Osteoblast (primary cell): ENCODE results near the gene INPP4A. TPM values are rescaled to one million over a fixed set of nuclear protein-coding genes. Genes with fewer than 3 reads are reported as not detected.

Experiments used
- DNase-seq: peaks from one replicate; pipeline ENCODE4 v3.0.0; 2011; ENCODE audit warnings: low spot score, mixed read lengths; ENCODE audit not compliant: insufficient read length; ENCODE audit errors: missing footprints
- H2AFZ ChIP-seq: 2 replicates; pipeline ENCODE4 v1.6.0; 2011; ENCODE audit warnings: mild to moderate bottlenecking, low read length
- H3K27ac ChIP-seq: 2 replicates; pipeline ENCODE4 v1.5.1; 2011; ENCODE audit warnings: mild to moderate bottlenecking, low read depth, low read length, moderate library complexity
- H3K27me3 ChIP-seq: 2 replicates; pipeline ENCODE4 v1.6.0; 2012; ENCODE audit warnings: mild to moderate bottlenecking, control low read depth, inconsistent platforms, low read length, moderate library complexity; ENCODE audit not compliant: insufficient read depth
- H3K36me3 ChIP-seq: 2 replicates; pipeline ENCODE4 v1.5.1; 2011; ENCODE audit warnings: mild to moderate bottlenecking, low read length, control low read depth, moderate library complexity; ENCODE audit not compliant: insufficient read depth
- H3K4me1 ChIP-seq: 2 replicates; pipeline ENCODE4 v1.5.1; 2011; ENCODE audit warnings: mild to moderate bottlenecking, low read length, control low read depth, moderate library complexity; ENCODE audit not compliant: insufficient read depth
- H3K4me2 ChIP-seq: 2 replicates; pipeline ENCODE4 v1.6.0; 2011; ENCODE audit warnings: mild to moderate bottlenecking, low read length; ENCODE audit not compliant: insufficient read depth
- H3K4me3 ChIP-seq: fragments of 200-600 bp; sonication (generic); 3 replicates; pipeline ENCODE4 v1.5.1; 2012; ENCODE audit warnings: mild to moderate bottlenecking, low read length, inconsistent platforms; ENCODE audit not compliant: insufficient read depth
- H3K79me2 ChIP-seq: 2 replicates; pipeline ENCODE4 v1.6.0; 2012; ENCODE audit warnings: mild to moderate bottlenecking, low read length, control low read depth, inconsistent platforms; ENCODE audit not compliant: insufficient read depth
- H3K9me3 ChIP-seq: 2 replicates; pipeline ENCODE4 v1.5.1; 2011; ENCODE audit warnings: low read depth, low read length, control low read depth
- H4K20me1 ChIP-seq: 2 replicates; pipeline ENCODE4 v1.6.0; 2012; ENCODE audit warnings: mild to moderate bottlenecking, low read length, control low read depth; ENCODE audit not compliant: insufficient read depth
- CTCF ChIP-seq: IDR thresholded peaks from 2 replicates; pipeline ENCODE4 v1.5.1; 2011; ENCODE audit warnings: mild to moderate bottlenecking, low read depth, low read length, moderate library complexity; ENCODE audit errors: extremely low read depth
- total RNA-seq: library from RNA; depleted of rRNA; stranded (reverse); fragments of >200 nt; gene quantifications from 2 replicates; pipeline ENCODE4 v1.2.3, GENCODE V29; 2012

Gene INPP4A
- total RNA-seq, 1 donor: 25.7 TPM

GRCh38 chr2:98403878-98404277 lies 40.8 kb upstream of the INPP4A start:
- H4K20me1 ChIP-seq: no peaks in the 10 kb centered on the region
- no peak overlapping the region for H3K4me3 ChIP-seq
- no peak overlapping the region for H2AFZ ChIP-seq
- H3K27ac ChIP-seq: no peak overlapping the region
- no peaks in the 10 kb centered on the region for H3K36me3 ChIP-seq
- H3K79me2 ChIP-seq: no peaks in the 10 kb centered on the region
- peaks cover 24% of the 10 kb centered on the region for H3K27me3 ChIP-seq
- no peaks in the 10 kb centered on the region for H3K9me3 ChIP-seq
- DNase-seq: no peak
- no peak overlapping the region for H3K4me2 ChIP-seq
- no peaks in the 10 kb centered on the region for H3K4me1 ChIP-seq
- TF ChIP-seq CTCF: no peak

GRCh38 chr2:98404556-98405250 lies 40.0 kb upstream of the INPP4A start:
- no peaks in the 10 kb centered on the region for H4K20me1 ChIP-seq
- H3K27ac ChIP-seq: no peak overlapping the region
- H2AFZ ChIP-seq: no peak overlapping the region
- no peaks in the 10 kb centered on the region for H3K9me3 ChIP-seq
- no peaks in the 10 kb centered on the region for H3K4me1 ChIP-seq
- no peak for TF ChIP-seq CTCF
- peaks cover 17% of the 10 kb centered on the region for H3K27me3 ChIP-seq
- no peak overlapping the region for H3K4me2 ChIP-seq
- H3K36me3 ChIP-seq: no peaks in the 10 kb centered on the region
- H3K79me2 ChIP-seq: no peaks in the 10 kb centered on the region
- no peak overlapping the region for H3K4me3 ChIP-seq
- DNase-seq: no peak

- H3K36me3 ChIP-seq: no peaks in the 10 kb centered on the region
- no peak for DNase-seq
- no peak overlapping the region for H2AFZ ChIP-seq
- no peak for TF ChIP-seq CTCF
- H4K20me1 ChIP-seq: no peaks in the 10 kb centered on the region
- no peaks in the 10 kb centered on the region for H3K9me3 ChIP-seq
- no peak overlapping the region for H3K4me2 ChIP-seq
- H3K27me3 ChIP-seq: peaks cover 15% of the 10 kb centered on the region
- H3K79me2 ChIP-seq: no peaks in the 10 kb centered on the region
- H3K27ac ChIP-seq: no peak overlapping the region
- no peaks in the 10 kb centered on the region for H3K4me1 ChIP-seq
- no peak overlapping the region for H3K4me3 ChIP-seq
These were observed 39.4 kb upstream of the INPP4A start for GRCh38 chr2:98405301-98405700.

GRCh38 chr2:98408155-98408554 lies 36.5 kb upstream of the INPP4A start:
- H3K36me3 ChIP-seq: no peaks in the 10 kb centered on the region
- H3K9me3 ChIP-seq: no peaks in the 10 kb centered on the region
- H3K4me3 ChIP-seq: no peak overlapping the region
- no peaks in the 10 kb centered on the region for H3K79me2 ChIP-seq
- peaks cover 3% of the 10 kb centered on the region for H3K4me1 ChIP-seq
- TF ChIP-seq CTCF: no peak
- H3K4me2 ChIP-seq: no peak overlapping the region
- no peak overlapping the region for H2AFZ ChIP-seq
- peaks cover 2% of the 10 kb centered on the region for H3K27me3 ChIP-seq
- H4K20me1 ChIP-seq: no peaks in the 10 kb centered on the region
- H3K27ac ChIP-seq: no peak overlapping the region
- no peak for DNase-seq
